SH-SY5Y (cell line): ENCODE measurements around the gene LUZP1.

Source experiments
- GATA2 ChIP-seq: IDR thresholded peaks from 2 replicates; pipeline ENCODE4 v1.6.1; 2011; ENCODE audit warnings: mild to moderate bottlenecking, low read depth, low read length
- GATA3 ChIP-seq: IDR thresholded peaks from 2 replicates; pipeline ENCODE4 v1.6.1; 2011; ENCODE audit warnings: low read depth, mild to moderate bottlenecking, low read length, moderate library complexity

DNA sequence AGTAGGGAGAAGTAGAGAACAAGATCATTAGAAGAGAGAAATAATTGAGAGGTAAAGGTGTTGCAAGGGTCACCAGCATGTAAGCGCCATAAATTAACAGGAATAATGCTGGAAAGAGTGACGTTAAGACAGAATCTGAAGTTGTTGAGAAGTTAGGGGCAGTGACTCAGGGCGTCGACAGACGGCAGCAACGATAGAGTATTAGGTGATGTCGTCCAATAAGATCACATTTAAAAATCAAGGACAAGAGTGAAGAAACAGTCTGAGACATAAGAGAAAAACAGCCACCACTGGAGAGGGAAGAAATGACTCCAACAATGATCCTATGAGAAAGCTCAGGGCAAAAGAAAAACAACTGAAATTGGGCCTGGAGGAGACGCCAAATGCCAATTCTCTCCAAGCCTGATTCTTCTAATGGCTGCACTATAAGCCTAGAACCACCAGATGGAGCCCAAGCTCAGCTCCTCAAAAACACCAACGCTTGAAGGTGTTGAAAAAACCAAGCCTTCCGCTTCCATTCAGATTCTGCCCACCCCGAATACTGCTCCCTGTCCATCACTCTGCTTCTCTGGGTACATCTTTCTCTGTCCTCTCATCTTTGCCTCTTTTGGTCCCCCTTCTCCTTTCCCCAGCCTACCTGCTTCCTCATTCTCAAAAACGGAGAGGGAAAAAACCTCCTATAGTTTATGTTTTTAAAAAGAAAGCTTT lies 70.0 kb downstream of the LUZP1 start:
- TF ChIP-seq GATA2 (no peak), GATA3 (no peak)
